Right lobe of liver (tissue), 4 donors: ENCODE results near the gene PROX1.
A peak's percentile ranks its signal among the peaks of the same experiment; 100 is the strongest.

Experiments
- POLR2A ChIP-seq: fragments of 450-650 bp; IDR thresholded peaks from one replicate; pipeline ENCODE4 v1.6.1; 2017; ENCODE audit warnings: antibody characterized with exemption, mild to moderate bottlenecking
- TF ChIP-seq, protein P1 (sequence below), 4 donors: fragments of 200-600 bp in 3 of 4; fragments of 450-650 bp in 1 of 4; IDR thresholded peaks; one replicate each; pipeline versions ENCODE4 v1.5.1 to v1.8.0; 2016 to 2022; ENCODE audit warnings: antibody characterized with exemption in 4 of 4, mild to moderate bottlenecking in 2 of 4
- donor health status: DM: no; HTN: no; CAD: no.
- donor health status: DM: no; HTN: no; CAD: no.
- donor health status: DM: no; HTN: yes; CAD: no.

- TF ChIP-seq, protein P1, sequence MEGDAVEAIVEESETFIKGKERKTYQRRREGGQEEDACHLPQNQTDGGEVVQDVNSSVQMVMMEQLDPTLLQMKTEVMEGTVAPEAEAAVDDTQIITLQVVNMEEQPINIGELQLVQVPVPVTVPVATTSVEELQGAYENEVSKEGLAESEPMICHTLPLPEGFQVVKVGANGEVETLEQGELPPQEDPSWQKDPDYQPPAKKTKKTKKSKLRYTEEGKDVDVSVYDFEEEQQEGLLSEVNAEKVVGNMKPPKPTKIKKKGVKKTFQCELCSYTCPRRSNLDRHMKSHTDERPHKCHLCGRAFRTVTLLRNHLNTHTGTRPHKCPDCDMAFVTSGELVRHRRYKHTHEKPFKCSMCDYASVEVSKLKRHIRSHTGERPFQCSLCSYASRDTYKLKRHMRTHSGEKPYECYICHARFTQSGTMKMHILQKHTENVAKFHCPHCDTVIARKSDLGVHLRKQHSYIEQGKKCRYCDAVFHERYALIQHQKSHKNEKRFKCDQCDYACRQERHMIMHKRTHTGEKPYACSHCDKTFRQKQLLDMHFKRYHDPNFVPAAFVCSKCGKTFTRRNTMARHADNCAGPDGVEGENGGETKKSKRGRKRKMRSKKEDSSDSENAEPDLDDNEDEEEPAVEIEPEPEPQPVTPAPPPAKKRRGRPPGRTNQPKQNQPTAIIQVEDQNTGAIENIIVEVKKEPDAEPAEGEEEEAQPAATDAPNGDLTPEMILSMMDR (IDR thresholded peaks at IDR 0.05): no peak
- TF ChIP-seq POLR2A: peak; percentile 2
Observed at GRCh38 chr1:213999732-214000131, 12.0 kb downstream of the PROX1 start.
